GM23338 (cell line): Measurements from ENCODE around the gene NCK2. TPM values are rescaled to one million over a fixed set of nuclear protein-coding genes. Genes with fewer than 3 reads are reported as not detected.

Source experiments
- ATAC-seq: fragments of 200-7000 bp; cut with Tn5 transposase; 3 replicates; pipeline ENCODE4 v1.9.1; 2020
- DNase-seq: peaks from one replicate; pipeline ENCODE4 v3.0.0-alpha.2; 2015; ENCODE audit warnings: low spot score
- H2AFZ ChIP-seq: fragments of 200-600 bp; sonication (generic); 2 replicates; pipeline ENCODE4 v1.8.0; 2016; ENCODE audit warnings: antibody characterized with exemption, mild to moderate bottlenecking, moderate library complexity
- H3F3A ChIP-seq: fragments of 200-600 bp; sonication (generic); replicated peaks from 2 replicates; pipeline ENCODE4 v1.8.0; 2017; ENCODE audit warnings: antibody characterized with exemption, mixed run types, low read depth
- H3K27ac ChIP-seq: fragments of 200-600 bp; sonication (generic); 2 replicates; pipeline ENCODE4 v1.6.1; 2016; ENCODE audit warnings: low read depth
- H3K27me3 ChIP-seq: fragments of 200-600 bp; sonication (generic); 2 replicates; pipeline ENCODE4 v1.8.0; 2016; ENCODE audit warnings: mild to moderate bottlenecking, mixed run types, moderate library complexity; ENCODE audit not compliant: insufficient read depth
- H3K36me3 ChIP-seq: fragments of 200-600 bp; sonication (generic); 2 replicates; pipeline ENCODE4 v1.8.0; 2016; ENCODE audit warnings: mild to moderate bottlenecking; ENCODE audit not compliant: insufficient read depth
- H3K4me1 ChIP-seq: fragments of 200-600 bp; sonication (generic); 2 replicates; pipeline ENCODE4 v1.8.0; 2016; ENCODE audit warnings: mild to moderate bottlenecking, moderate library complexity; ENCODE audit not compliant: insufficient read depth
- H3K4me2 ChIP-seq: fragments of 200-600 bp; sonication (generic); 2 replicates; pipeline ENCODE4 v1.7.1; 2017; ENCODE audit warnings: mixed run types
- H3K4me3 ChIP-seq: fragments of 200-600 bp; sonication (generic); 2 replicates; pipeline ENCODE4 v1.6.1; 2016; ENCODE audit warnings: mixed run types
- H3K79me2 ChIP-seq: fragments of 200-600 bp; sonication (generic); replicated peaks from 2 replicates; pipeline ENCODE4 v1.8.0; 2017; ENCODE audit warnings: mild to moderate bottlenecking; ENCODE audit not compliant: insufficient read depth
- H3K9me2 ChIP-seq: fragments of 200-600 bp; sonication (generic); 2 replicates; pipeline ENCODE4 v1.8.0; 2017; ENCODE audit not compliant: insufficient read depth
- H4K20me1 ChIP-seq: fragments of 200-600 bp; sonication (generic); replicated peaks from 2 replicates; pipeline ENCODE4 v1.8.0; 2017; ENCODE audit warnings: mild to moderate bottlenecking; ENCODE audit not compliant: insufficient read depth
- H3K27ac Mint-ChIP-seq: 2 replicates; pipeline ENCODE4 v1.8.0; 2020; ENCODE audit warnings: inconsistent platforms, mild to moderate bottlenecking, moderate library complexity, mixed read lengths
- H3K27me3 Mint-ChIP-seq: 3 replicates; pipeline ENCODE4 v1.8.0; 2022; ENCODE audit warnings: low read depth, mild to moderate bottlenecking, moderate library complexity, mixed read lengths, inconsistent platforms; ENCODE audit not compliant: insufficient read depth, poor library complexity
- H3K36me3 Mint-ChIP-seq: 3 replicates; pipeline ENCODE4 v1.8.0; 2021; ENCODE audit warnings: low read depth, mild to moderate bottlenecking, inconsistent platforms, moderate library complexity, mixed read lengths
- H3K4me1 Mint-ChIP-seq: 3 replicates; pipeline ENCODE4 v1.8.0; 2020; ENCODE audit warnings: mild to moderate bottlenecking, inconsistent platforms, mixed read lengths
- H3K4me3 Mint-ChIP-seq: 3 replicates; pipeline ENCODE4 v1.8.0; 2021; ENCODE audit warnings: moderate library complexity, mild to moderate bottlenecking, inconsistent platforms, mixed read lengths
- H3K9me3 Mint-ChIP-seq: 3 replicates; pipeline ENCODE4 v1.8.0; 2020; ENCODE audit warnings: moderate library complexity, mild to moderate bottlenecking, inconsistent platforms, mixed read lengths
- CREB1 ChIP-seq: fragments of 250-450 bp; sonication (Bioruptor Pico); IDR thresholded peaks from 2 replicates; pipeline ENCODE4 v1.5.0; 2020; ENCODE audit warnings: low read depth, mild to moderate bottlenecking, moderate library complexity
- CTCF ChIP-seq, 2 experiments: fragments of 200-600 bp in 1 of 2; sonication (generic) in 1 of 2; conservative IDR thresholded peaks; 2 replicates each; pipeline versions ENCODE4 v1.5.1 to v1.6.1; 2016 to 2017; ENCODE audit warnings: antibody characterized with exemption in 2 of 2, low read depth in 2 of 2, mild to moderate bottlenecking in 2 of 2, moderate library complexity in 1 of 2
- ETS1 ChIP-seq: IDR thresholded peaks from 2 replicates; pipeline ENCODE4 v1.6.1; 2016; ENCODE audit warnings: antibody characterized with exemption
- EZH2 ChIP-seq: fragments of 200-600 bp; sonication (generic); IDR thresholded peaks from one replicate; pipeline ENCODE4 v1.8.0; 2017; ENCODE audit warnings: antibody characterized with exemption, mild to moderate bottlenecking, low read depth; ENCODE audit not compliant: unreplicated experiment
- EZH2phosphoT487 ChIP-seq: fragments of 200-600 bp; sonication (generic); IDR thresholded peaks from one replicate; pipeline ENCODE4 v1.8.1; 2018; ENCODE audit warnings: antibody characterized with exemption; ENCODE audit not compliant: unreplicated experiment
- JUNB ChIP-seq: IDR thresholded peaks from one replicate; pipeline ENCODE4 v1.6.1; 2016; ENCODE audit warnings: antibody characterized with exemption; ENCODE audit not compliant: unreplicated experiment
- NANOG ChIP-seq: IDR thresholded peaks from 2 replicates; pipeline ENCODE4 v1.6.1; 2016; ENCODE audit warnings: antibody characterized with exemption, borderline replicate concordance
- POLR2AphosphoS5 ChIP-seq: IDR thresholded peaks from 2 replicates; pipeline ENCODE4 v1.6.1; 2016; ENCODE audit warnings: antibody characterized with exemption, low read depth
- REST ChIP-seq: IDR thresholded peaks from one replicate; pipeline ENCODE4 v1.6.1; 2018; ENCODE audit warnings: antibody characterized with exemption; ENCODE audit not compliant: unreplicated experiment
- STAT1 ChIP-seq: IDR thresholded peaks from one replicate; pipeline ENCODE4 v1.6.1; 2016; ENCODE audit warnings: antibody characterized with exemption; ENCODE audit not compliant: unreplicated experiment
- ZNF114 ChIP-seq: fragments of 250-450 bp; sonication (Bioruptor Pico); IDR thresholded peaks from 2 replicates; pipeline ENCODE4 v1.5.0; 2020; ENCODE audit warnings: mild to moderate bottlenecking, moderate library complexity
- ZNF331 ChIP-seq: fragments of 250-450 bp; sonication (Bioruptor Pico); IDR thresholded peaks from 2 replicates; pipeline ENCODE4 v1.5.0; 2020; ENCODE audit warnings: low read depth, mild to moderate bottlenecking, moderate library complexity
- ZNF462 ChIP-seq: fragments of 250-450 bp; sonication (Bioruptor Pico); IDR thresholded peaks from 2 replicates; pipeline ENCODE4 v1.5.0; 2020; ENCODE audit warnings: mild to moderate bottlenecking, moderate library complexity
- polyA plus RNA-seq: library from polyadenylated mRNA; unstranded; fragments of >200 nt; fragmentation: Nextera tagmentation; extraction: Ambion mirVana; gene quantifications from 2 replicates; pipeline ENCODE4 v1.2.1, GENCODE V29; 2016
- total RNA-seq: library from RNA; depleted of rRNA; stranded (reverse); fragments of >200 nt; shearing (Covaris generic); gene quantifications from 2 replicates; pipeline ENCODE4 v1.2.3, GENCODE V29; 2014

Gene NCK2
- total and polyA plus RNA-seq, 2 experiments from 2014 or later, result 26.9 to 59.9 TPM

- peaks cover 51% of the 10 kb centered on the region for H3K4me1 Mint-ChIP-seq
- Histone ChIP-seq H3K4me1 (peaks cover 30% of the 10 kb centered on the region), H4K20me1 (peaks cover 27% of the 10 kb centered on the region), H3K79me2 (peaks cover 89% of the 10 kb centered on the region), H3K4me3 (no peak overlapping the region), H3K36me3 (0 out of 2 replicates have a peak, but pooled peaks cover 4% of the 10 kb centered on the region), H3K9me2 (no peaks in the 10 kb centered on the region), H3K4me2 (no peak overlapping the region), H3F3A (no peaks in the 10 kb centered on the region), H3K27me3 (no peaks in the 10 kb centered on the region), H3K27ac (no peak overlapping the region), H2AFZ (no peak overlapping the region)
- no peak overlapping the region for H3K4me3 Mint-ChIP-seq
- H3K9me3 Mint-ChIP-seq, result no peaks in the 10 kb centered on the region
- no peak overlapping the region; the same call in 1 of the 2 replicates for H3K27ac Mint-ChIP-seq
- H3K36me3 Mint-ChIP-seq, result peaks cover 12% of the 10 kb centered on the region
- peaks cover 1% of the 10 kb centered on the region for H3K27me3 Mint-ChIP-seq
- ATAC-seq (peak; percentile 77), DNase-seq (no peak)
- TF ChIP-seq STAT1 (no peak), CTCF (conservative IDR thresholded peaks at IDR 0.05; ENCODE audit: low read depth in 2 of 2) (no peak), NANOG (no peak), ZNF114 (CRISPR knock-in tag) (no peak), ZNF331 (CRISPR knock-in tag) (no peak), POLR2AphosphoS5 (no peak), REST (no peak), CREB1 (CRISPR knock-in tag) (no peak), ZNF462 (CRISPR knock-in tag) (no peak), ETS1 (no peak), JUNB (no peak), EZH2phosphoT487 (no peak), EZH2 (no peak)
Observed at GRCh38 chr2:105812180-105813044, 67.7 kb downstream of the NCK2 start.
